K562 (cell line): Measurements from ENCODE around the gene FAM227B. TPM values are rescaled to one million over a fixed set of nuclear protein-coding genes. Genes with fewer than 3 reads are reported as not detected.

ENCODE experiments used
- ATAC-seq: fragments of 200-7000 bp; cut with Tn5 transposase; 3 replicates; pipeline ENCODE4 v1.9.1; 2020; ENCODE audit warnings: moderate library complexity
- BruUV-seq: library from RNA; stranded (reverse); fragments of 400-500 nt; replicated peaks from 2 replicates; lab custom pipeline; 2021; lab: Mats Ljungman, UMichigan
- CTCF ChIA-PET: fragments of 300-600 bp; formaldehyde crosslinking; extraction: SDS; loops from one replicate; lab custom pipeline; 2021; ENCODE audit warnings: low intra/inter-chr PET ratio; lab: Yijun Ruan, JAX
- POLR2A ChIA-PET: fragments of 300-600, 350-650 bp; sonication (Branson Sonifier 250); formaldehyde crosslinking; extraction: SDS; loops from one replicate; lab custom pipeline; 2021; ENCODE audit warnings: antibody characterized with exemption, inconsistent platforms; lab: Yijun Ruan, JAX
- DNase-seq, 4 experiments: peaks; one replicate each; pipeline versions ENCODE4 v3.0.0 to v3.0.0-alpha.2; 2011 to 2018; ENCODE audit warnings: low spot score in 3 of 4, mixed read lengths in 3 of 4; ENCODE audit errors: extremely low read depth in 1 of 4
- FAIRE-seq: peaks from 2 replicates; lab custom pipeline; 2011; peaks lifted over from hg19 to GRCh38; lab: Jason Lieb, UNC
- H2AFZ ChIP-seq: 2 replicates; pipeline ENCODE4 v1.6.0; 2011; ENCODE audit warnings: low read depth, low read length, control low read depth, inconsistent platforms
- H3K27ac ChIP-seq: fragments of 200-600 bp; 3 replicates; pipeline ENCODE4 v1.8.0; 2011; ENCODE audit warnings: low read depth, mild to moderate bottlenecking, control low read depth, inconsistent platforms, low read length, moderate library complexity, mixed read lengths; ENCODE audit errors: extremely low read depth
- H3K27me3 ChIP-seq, 2 experiments: fragments of 300-600 bp in 1 of 2; 2 replicates in 1 of 2; 3 replicates in 1 of 2; pipeline versions ENCODE4 v1.6.0 to v1.8.0; 2011; ENCODE audit warnings: inconsistent platforms in 2 of 2, low read length in 2 of 2, mild to moderate bottlenecking in 1 of 2, mixed read lengths in 1 of 2, moderate library complexity in 1 of 2; ENCODE audit not compliant: control insufficient read depth in 2 of 2, insufficient read depth in 2 of 2
- H3K36me3 ChIP-seq: fragments of 300-600 bp; 3 replicates; pipeline ENCODE4 v1.8.0; 2011; ENCODE audit warnings: mild to moderate bottlenecking, low read length, inconsistent platforms; ENCODE audit not compliant: control insufficient read depth, insufficient read depth
- H3K4me1 ChIP-seq, 2 experiments: fragments of 200-600 bp in 1 of 2; replicated peaks in 1 of 2; 2 replicates in 1 of 2; 3 replicates in 1 of 2; pipeline versions ENCODE4 v1.5.1 to v1.8.0; 2011; ENCODE audit warnings: inconsistent platforms in 2 of 2, low read length in 2 of 2, mild to moderate bottlenecking in 1 of 2, mixed read lengths in 1 of 2, moderate library complexity in 1 of 2; ENCODE audit not compliant: control insufficient read depth in 2 of 2, insufficient read depth in 2 of 2
- H3K4me2 ChIP-seq: 2 replicates; pipeline ENCODE4 v1.6.1; 2011; ENCODE audit warnings: low read length, control low read depth, inconsistent platforms, mixed read lengths; ENCODE audit not compliant: insufficient read depth
- H3K4me3 ChIP-seq: fragments of 200-600 bp; sonication (generic), shearing (Covaris generic); 2 replicates; pipeline ENCODE4 v1.5.1; 2016; ENCODE audit warnings: control low read depth, inconsistent platforms
- H3K79me2 ChIP-seq: fragments of 200-600 bp; 3 replicates; pipeline ENCODE4 v1.8.0; 2011; ENCODE audit warnings: low read length, inconsistent platforms; ENCODE audit not compliant: control insufficient read depth, insufficient read depth
- H3K9ac ChIP-seq, 2 experiments: 2 replicates each; pipeline versions ENCODE4 v1.6.0 to v1.6.1; 2011; ENCODE audit warnings: low read depth in 2 of 2, low read length in 2 of 2, control low read depth in 1 of 2, inconsistent platforms in 1 of 2, mild to moderate bottlenecking in 1 of 2, mixed read lengths in 1 of 2; ENCODE audit not compliant: insufficient read depth in 1 of 2
- H3K9me1 ChIP-seq: one replicate; pipeline ENCODE4 v1.6.0; 2011; ENCODE audit warnings: inconsistent platforms, mild to moderate bottlenecking, low read length, moderate library complexity; ENCODE audit not compliant: control insufficient read depth, insufficient read depth
- H3K9me3 ChIP-seq: replicated peaks from 2 replicates; pipeline ENCODE4 v1.5.1; 2011; ENCODE audit warnings: low read depth, low read length, inconsistent platforms; ENCODE audit not compliant: control insufficient read depth, insufficient read depth
- H4K20me1 ChIP-seq: replicated peaks from 2 replicates; pipeline ENCODE4 v1.6.1; 2011; ENCODE audit warnings: low read length, inconsistent platforms, mixed read lengths; ENCODE audit not compliant: control insufficient read depth, insufficient read depth
- CBFA2T3 ChIP-seq: fragments of 450-650 bp; IDR thresholded peaks from 2 replicates; pipeline ENCODE4 v1.6.1; 2017
- CBX2 ChIP-seq: fragments of 200-600 bp; sonication (generic); IDR thresholded peaks from one replicate; pipeline ENCODE4 v1.6.1; 2012; ENCODE audit warnings: mild to moderate bottlenecking, low read length, inconsistent platforms; ENCODE audit not compliant: insufficient read depth, poor library complexity, severe bottlenecking
- CHD4 ChIP-seq: fragments of 200-600 bp; sonication (generic); IDR thresholded peaks from 3 replicates; pipeline ENCODE4 v1.6.1; 2012; ENCODE audit warnings: low read depth, mild to moderate bottlenecking, mixed read lengths, low read length, inconsistent platforms; ENCODE audit not compliant: insufficient read depth, insufficient replicate concordance, poor library complexity, severe bottlenecking
- E2F8 ChIP-seq: fragments of 450-650 bp; IDR thresholded peaks from 2 replicates; pipeline ENCODE4 v1.7.1; 2018; ENCODE audit warnings: mild to moderate bottlenecking, low read depth; ENCODE audit not compliant: partially characterized antibody
- ETS2 ChIP-seq: IDR thresholded peaks from 2 replicates; pipeline ENCODE4 v1.6.1; 2016; ENCODE audit warnings: borderline replicate concordance, missing genetic modification characterization, mild to moderate bottlenecking, moderate library complexity, missing compliant biosample characterization; ENCODE audit not compliant: poor library complexity, severe bottlenecking
- HCFC1 ChIP-seq: IDR thresholded peaks from 2 replicates; pipeline ENCODE4 v1.6.1; 2012; ENCODE audit warnings: low read depth, low read length, improper control_type of control experiment
- ID3 ChIP-seq, 2 experiments: fragments of 250-450 bp in 1 of 2; fragments of 450-650 bp in 1 of 2; sonication (Bioruptor Pico) in 1 of 2; IDR thresholded peaks; 2 replicates each; pipeline versions ENCODE4 v1.6.1 to v1.8.0; 2016 to 2021; ENCODE audit warnings: mild to moderate bottlenecking in 2 of 2, moderate library complexity in 2 of 2, missing compliant biosample characterization in 1 of 2, missing genetic modification characterization in 1 of 2
- MCM7 ChIP-seq, 2 experiments: fragments of 450-650 bp; IDR thresholded peaks; 2 replicates each; pipeline ENCODE4 v1.6.1; 2016 to 2018
- NEUROD1 ChIP-seq: fragments of 150-350 bp; IDR thresholded peaks from 2 replicates; pipeline ENCODE4 v1.6.1; 2014; ENCODE audit warnings: borderline replicate concordance, low read length, low read depth; ENCODE audit not compliant: partially characterized antibody
- NUFIP1 ChIP-seq: fragments of 450-650 bp; IDR thresholded peaks from 2 replicates; pipeline ENCODE4 v1.6.1; 2018; ENCODE audit not compliant: partially characterized antibody
- PRDM10 ChIP-seq: fragments of 450-650 bp; IDR thresholded peaks from 2 replicates; pipeline ENCODE4 v1.6.1; 2018; ENCODE audit not compliant: partially characterized antibody
- SETDB1 ChIP-seq: IDR thresholded peaks from one replicate; pipeline ENCODE4 v1.6.1; 2012; ENCODE audit warnings: low read length, control low read depth, inconsistent platforms
- SMARCA5 ChIP-seq: fragments of 450-650 bp; IDR thresholded peaks from 2 replicates; pipeline ENCODE4 v1.6.1; 2016
- TCF7 ChIP-seq: sonication (generic); IDR thresholded peaks from 2 replicates; pipeline ENCODE4 v1.6.1; 2016; ENCODE audit warnings: antibody characterized with exemption, borderline replicate concordance
- ZEB2 ChIP-seq: fragments of 450-650 bp; IDR thresholded peaks from 2 replicates; pipeline ENCODE4 v1.6.1; 2016
- ZNF146 ChIP-seq: IDR thresholded peaks from one replicate; pipeline ENCODE4 v1.6.1; 2018; ENCODE audit warnings: missing compliant biosample characterization; ENCODE audit not compliant: unreplicated experiment
- in situ Hi-C: fragments of 300-500 bp; cut with MboI; formaldehyde crosslinking; loops from 4 replicates; pipeline ENCODE4 v1.15.0; 2018; ENCODE audit warnings: inconsistent platforms, mixed read lengths
- intact Hi-C: fragments of 100-400 bp; cut with micrococcal nuclease; formaldehyde crosslinking; loops from 2 replicates; pipeline ENCODE4 v1.14.2; 2022
- polyA plus RNA-seq, 8 experiments: library from polyadenylated mRNA; depleted of rRNA in 4 of 8; stranded (reverse) in 5 of 8; unstranded in 3 of 8; fragments of >200 nt; fragmentation: Nextera tagmentation in 2 of 8; fragmentation: Illumina TruSeq in 1 of 8; extraction: Ambion mirVana in 2 of 8; extraction: Trizol in 1 of 8; gene quantifications; 2 replicates each; pipeline versions ENCODE4 v1.2.1 to v1.2.3, GENCODE V29; 2011 to 2014; ENCODE audit warnings: inconsistent platforms in 1 of 8, missing spikeins in 1 of 8
- total RNA-seq, 7 experiments: library from RNA; depleted of rRNA in 6 of 7; stranded (reverse); fragments of >200 nt in 6 of 7; fragmentation: Illumina TruSeq in 2 of 7; extraction: Trizol in 2 of 7; gene quantifications; 2 replicates each; pipeline versions ENCODE4 v1.2.1 to v1.2.3, GENCODE V29; 2011 to 2021; ENCODE audit warnings: low replicate concordance in 1 of 7

The FAM227B gene
- total and polyA plus RNA-seq, 9 of the 15 experiments (the other 6 are each of a cell fraction or from before 2014, with no cell fraction given), result 5.1 to 12.5 (median 11.2) TPM

GRCh38 chr15:49330166-49330565, 290.5 kb downstream of the FAM227B start:
- in situ Hi-C loops (no loop called here), intact Hi-C loops (no loop called here)
- Histone ChIP-seq H3K9ac (no peak overlapping the region), H3K27ac (no peak overlapping the region), H2AFZ (no peak overlapping the region), H3K27me3 (no peaks in the 10 kb centered on the region), H3K4me1 (no peaks in the 10 kb centered on the region), H4K20me1 (no peaks in the 10 kb centered on the region), H3K9me3 (no peaks in the 10 kb centered on the region), H3K9me1 (no peaks in the 10 kb centered on the region), H3K36me3 (peaks cover 24% of the 10 kb centered on the region; the same call in 2 of the 3 replicates), H3K4me2 (no peak overlapping the region), H3K79me2 (no peaks in the 10 kb centered on the region), H3K4me3 (no peak overlapping the region)
- no peak for FAIRE-seq
- POLR2A ChIA-PET, result interaction anchor here (0.5 kb wide), 1 partner anchor 109 kb away, joined by 3 read pairs; no protein-coding TSS in a partner anchor
- CTCF ChIA-PET, result no interaction called here
- no peak for DNase-seq
- no peak for ATAC-seq
- no TSS peak for BruUV-seq
- TF ChIP-seq ETS2, result no peak
- TF ChIP-seq CBX2, result no peak
- no peak for TF ChIP-seq NEUROD1
- TF ChIP-seq CHD4, result no peak
- TF ChIP-seq ID3 (CRISPR knock-in tag; IDR thresholded peaks at IDR 0.05), result no peak
- TF ChIP-seq ID3 (tag; IDR thresholded peaks at IDR 0.05), result no peak
- TF ChIP-seq SMARCA5, result no peak
- TF ChIP-seq ZEB2, result no peak
- TF ChIP-seq ZNF146 (CRISPR knock-in tag), result no peak
- no peak for TF ChIP-seq NUFIP1
- TF ChIP-seq TCF7, result no peak
- no peak for TF ChIP-seq E2F8
- TF ChIP-seq SETDB1, result no peak
- no peak for TF ChIP-seq MCM7 (IDR thresholded peaks at IDR 0.05)
- TF ChIP-seq HCFC1, result no peak
- TF ChIP-seq CBFA2T3, result no peak
- no peak for TF ChIP-seq PRDM10
